HepG2 (cell line): ENCODE data around the gene ME3. TPM values are rescaled to one million over a fixed set of nuclear protein-coding genes. Genes with fewer than 3 reads are reported as not detected.

ENCODE experiments used
- ATAC-seq: fragments of 200-7000 bp; cut with Tn5 transposase; 3 replicates; pipeline ENCODE4 v1.9.1; 2020; ENCODE audit warnings: mild to moderate bottlenecking, moderate library complexity
- BruUV-seq: library from RNA; stranded (reverse); fragments of 400-500 nt; replicated peaks from 2 replicates; lab custom pipeline; 2021; lab: Mats Ljungman, UMichigan
- CTCF ChIA-PET: fragments of 300-600 bp; formaldehyde crosslinking; extraction: SDS; loops from one replicate; lab custom pipeline; 2021; ENCODE audit warnings: low total read pairs, inconsistent platforms, low intra/inter-chr PET ratio; lab: Yijun Ruan, JAX
- POLR2A ChIA-PET: fragments of 350-600 bp; sonication (Branson Sonifier 250); formaldehyde crosslinking; loops from one replicate; lab custom pipeline; 2020; ENCODE audit warnings: antibody characterized with exemption, inconsistent platforms; lab: Yijun Ruan, JAX
- DNase-seq: peaks from one replicate; pipeline ENCODE4 v3.0.0-alpha.2; 2015; ENCODE audit warnings: low spot score
- FAIRE-seq: peaks from 3 replicates; lab custom pipeline; 2011; peaks lifted over from hg19 to GRCh38; lab: Jason Lieb, UNC
- H2AFZ ChIP-seq: one replicate; pipeline ENCODE4 v1.6.1; 2011; ENCODE audit warnings: low read length, inconsistent platforms
- H3K27ac ChIP-seq: fragments of 300-600 bp; 3 replicates; pipeline ENCODE4 v1.8.0; 2011; ENCODE audit warnings: mixed run types, mild to moderate bottlenecking, mixed read lengths, low read length, inconsistent platforms; ENCODE audit not compliant: insufficient read depth; ENCODE audit errors: extremely low read length
- H3K27me3 ChIP-seq, 2 experiments: fragments of 200-600 bp in 1 of 2; 2 replicates in 1 of 2; 3 replicates in 1 of 2; pipeline versions ENCODE4 v1.6.0 to v1.8.0; 2011; ENCODE audit warnings: low read length in 2 of 2, mild to moderate bottlenecking in 2 of 2, moderate library complexity in 2 of 2, inconsistent platforms in 1 of 2; ENCODE audit not compliant: insufficient read depth in 2 of 2, control insufficient read depth in 1 of 2
- H3K36me3 ChIP-seq, 2 experiments: fragments of 200-600 bp in 1 of 2; replicated peaks in 1 of 2; 2 replicates in 1 of 2; 3 replicates in 1 of 2; pipeline versions ENCODE4 v1.5.1 to v1.8.0; 2011; ENCODE audit warnings: low read length in 2 of 2, inconsistent platforms in 1 of 2; ENCODE audit not compliant: insufficient read depth in 2 of 2, control insufficient read depth in 1 of 2
- H3K4me1 ChIP-seq: 2 replicates; pipeline ENCODE4 v1.5.1; 2012; ENCODE audit warnings: low read length, inconsistent platforms; ENCODE audit not compliant: insufficient read depth
- H3K4me2 ChIP-seq: 2 replicates; pipeline ENCODE4 v1.6.0; 2011; ENCODE audit warnings: low read depth, low read length, inconsistent platforms
- H3K4me3 ChIP-seq, 3 experiments: fragments of 200-600 bp in 1 of 3; sonication (generic), shearing (Covaris generic) in 1 of 3; replicated peaks in 1 of 3; 2 replicates each; pipeline ENCODE4 v1.5.1; 2011 to 2016; ENCODE audit warnings: low read length in 3 of 3, inconsistent platforms in 2 of 3, low read depth in 2 of 3, mild to moderate bottlenecking in 2 of 3, control low read depth in 1 of 3, mixed read lengths in 1 of 3; ENCODE audit not compliant: insufficient read depth in 1 of 3
- H3K79me2 ChIP-seq: one replicate; pipeline ENCODE4 v1.6.1; 2011; ENCODE audit warnings: low read length, inconsistent platforms; ENCODE audit not compliant: insufficient read depth
- H3K9ac ChIP-seq: 2 replicates; pipeline ENCODE4 v1.6.0; 2011; ENCODE audit warnings: mild to moderate bottlenecking, low read depth, low read length, inconsistent platforms; ENCODE audit not compliant: insufficient read depth
- H3K9me3 ChIP-seq: 2 replicates; pipeline ENCODE4 v1.5.1; 2012; ENCODE audit warnings: mild to moderate bottlenecking, low read length
- H4K20me1 ChIP-seq: 2 replicates; pipeline ENCODE4 v1.6.0; 2011; ENCODE audit warnings: inconsistent platforms, mild to moderate bottlenecking, low read length, moderate library complexity; ENCODE audit not compliant: insufficient read depth
- CCDC6 ChIP-seq: sonication (generic); formaldehyde crosslinking; IDR thresholded peaks from 2 replicates; pipeline ENCODE4 v1.8.1; 2022; ENCODE audit warnings: mild to moderate bottlenecking, missing genetic modification reagents, moderate library complexity
- ISX ChIP-seq: sonication (generic); formaldehyde crosslinking; conservative IDR thresholded peaks from 2 replicates; pipeline ENCODE4 v1.5.0; 2020; ENCODE audit warnings: missing genetic modification reagents
- ZHX2 ChIP-seq, 2 experiments: sonication (generic) in 1 of 2; formaldehyde crosslinking in 1 of 2; IDR thresholded peaks; 2 replicates each; pipeline versions ENCODE4 v1.6.1 to v1.9.0; 2014 to 2022; ENCODE audit warnings: antibody characterized with exemption in 1 of 2, borderline replicate concordance in 1 of 2, inconsistent platforms in 1 of 2, low read depth in 1 of 2, missing genetic modification reagents in 1 of 2
- WGBS: methylation state at CpG from one replicate; pipeline ENCODE4 v1.1.6; 2017; ENCODE audit warnings: low lambda C conversion rate; 5-methylcytosine and 5-hydroxymethylcytosine counted together
- in situ Hi-C: cut with HindIII; loops from 2 replicates; pipeline ENCODE4 v1.10.0; 2017; ENCODE audit warnings: low pct_unique_long_range_greater_than_20kb; ENCODE audit not compliant: extremely low pct_ligation_motif_present
- intact Hi-C: fragments of 100-400 bp; cut with micrococcal nuclease; formaldehyde crosslinking; loops from one replicate; pipeline ENCODE4 v1.10.0; 2022; ENCODE audit not compliant: unreplicated experiment
- polyA plus RNA-seq, 8 experiments: library from polyadenylated mRNA; depleted of rRNA in 3 of 8; stranded (reverse) in 7 of 8; unstranded in 1 of 8; fragments of >200 nt; fragmentation: Illumina TruSeq in 4 of 8; extraction: Trizol in 4 of 8; gene quantifications; 2 replicates each; pipeline versions ENCODE4 v1.2.1 to v1.2.3, GENCODE V29; 2011 to 2016; ENCODE audit warnings: low read depth in 4 of 8, missing spikeins in 1 of 8, mixed read lengths in 1 of 8; ENCODE audit not compliant: insufficient read depth in 1 of 8
- total RNA-seq, 5 experiments: library from RNA; depleted of rRNA; stranded (reverse); fragments of >200 nt; fragmentation: Illumina TruSeq; extraction: Trizol; gene quantifications; 2 replicates each; pipeline ENCODE4 v1.2.3, GENCODE V29; 2016; ENCODE audit warnings: low read depth in 1 of 5
- TF ChIP-seq, protein P1 (sequence below): sonication (generic); formaldehyde crosslinking; IDR thresholded peaks from 2 replicates; pipeline ENCODE4 v1.5.1; 2020; ENCODE audit warnings: mild to moderate bottlenecking, missing genetic modification reagents, borderline replicate concordance
- TF ChIP-seq, protein P2 (sequence below): conservative IDR thresholded peaks from 2 replicates; pipeline ENCODE4 v1.6.1; 2018; ENCODE audit warnings: missing genetic modification reagents

The ME3 gene
- total and polyA plus RNA-seq, 2 of the 13 experiments (the other 11 are each of a cell fraction or from before 2014, with no cell fraction given), result not detected

GRCh38 chr11:86680716-86681482, 8.5 kb upstream of the ME3 start:
- ATAC-seq, result no peak
- Histone ChIP-seq H3K4me3 (no peak overlapping the region), H3K4me1 (no peaks in the 10 kb centered on the region), H3K27me3 (peaks cover 5 to 29% of the 10 kb centered on the region in 2 experiments; a peak in 4 of 5 replicates), H3K36me3 (no peaks in the 10 kb centered on the region), H4K20me1 (peaks cover 7% of the 10 kb centered on the region; the same call in 1 of the 2 replicates), H2AFZ (no peak overlapping the region), H3K27ac (no peak overlapping the region), H3K9ac (no peak overlapping the region), H3K79me2 (no peaks in the 10 kb centered on the region), H3K9me3 (no peaks in the 10 kb centered on the region), H3K4me2 (no peak overlapping the region)
- CTCF ChIA-PET, result no interaction called here
- no peak for DNase-seq
- intact Hi-C loops (no loop called here), in situ Hi-C loops (no loop called here)
- TF ChIP-seq, protein P1, sequence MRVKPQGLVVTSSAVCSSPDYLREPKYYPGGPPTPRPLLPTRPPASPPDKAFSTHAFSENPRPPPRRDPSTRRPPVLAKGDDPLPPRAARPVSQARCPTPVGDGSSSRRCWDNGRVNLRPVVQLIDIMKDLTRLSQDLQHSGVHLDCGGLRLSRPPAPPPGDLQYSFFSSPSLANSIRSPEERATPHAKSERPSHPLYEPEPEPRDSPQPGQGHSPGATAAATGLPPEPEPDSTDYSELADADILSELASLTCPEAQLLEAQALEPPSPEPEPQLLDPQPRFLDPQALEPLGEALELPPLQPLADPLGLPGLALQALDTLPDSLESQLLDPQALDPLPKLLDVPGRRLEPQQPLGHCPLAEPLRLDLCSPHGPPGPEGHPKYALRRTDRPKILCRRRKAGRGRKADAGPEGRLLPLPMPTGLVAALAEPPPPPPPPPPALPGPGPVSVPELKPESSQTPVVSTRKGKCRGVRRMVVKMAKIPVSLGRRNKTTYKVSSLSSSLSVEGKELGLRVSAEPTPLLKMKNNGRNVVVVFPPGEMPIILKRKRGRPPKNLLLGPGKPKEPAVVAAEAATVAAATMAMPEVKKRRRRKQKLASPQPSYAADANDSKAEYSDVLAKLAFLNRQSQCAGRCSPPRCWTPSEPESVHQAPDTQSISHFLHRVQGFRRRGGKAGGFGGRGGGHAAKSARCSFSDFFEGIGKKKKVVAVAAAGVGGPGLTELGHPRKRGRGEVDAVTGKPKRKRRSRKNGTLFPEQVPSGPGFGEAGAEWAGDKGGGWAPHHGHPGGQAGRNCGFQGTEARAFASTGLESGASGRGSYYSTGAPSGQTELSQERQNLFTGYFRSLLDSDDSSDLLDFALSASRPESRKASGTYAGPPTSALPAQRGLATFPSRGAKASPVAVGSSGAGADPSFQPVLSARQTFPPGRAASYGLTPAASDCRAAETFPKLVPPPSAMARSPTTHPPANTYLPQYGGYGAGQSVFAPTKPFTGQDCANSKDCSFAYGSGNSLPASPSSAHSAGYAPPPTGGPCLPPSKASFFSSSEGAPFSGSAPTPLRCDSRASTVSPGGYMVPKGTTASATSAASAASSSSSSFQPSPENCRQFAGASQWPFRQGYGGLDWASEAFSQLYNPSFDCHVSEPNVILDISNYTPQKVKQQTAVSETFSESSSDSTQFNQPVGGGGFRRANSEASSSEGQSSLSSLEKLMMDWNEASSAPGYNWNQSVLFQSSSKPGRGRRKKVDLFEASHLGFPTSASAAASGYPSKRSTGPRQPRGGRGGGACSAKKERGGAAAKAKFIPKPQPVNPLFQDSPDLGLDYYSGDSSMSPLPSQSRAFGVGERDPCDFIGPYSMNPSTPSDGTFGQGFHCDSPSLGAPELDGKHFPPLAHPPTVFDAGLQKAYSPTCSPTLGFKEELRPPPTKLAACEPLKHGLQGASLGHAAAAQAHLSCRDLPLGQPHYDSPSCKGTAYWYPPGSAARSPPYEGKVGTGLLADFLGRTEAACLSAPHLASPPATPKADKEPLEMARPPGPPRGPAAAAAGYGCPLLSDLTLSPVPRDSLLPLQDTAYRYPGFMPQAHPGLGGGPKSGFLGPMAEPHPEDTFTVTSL, result no peak
- TF ChIP-seq, protein P2, sequence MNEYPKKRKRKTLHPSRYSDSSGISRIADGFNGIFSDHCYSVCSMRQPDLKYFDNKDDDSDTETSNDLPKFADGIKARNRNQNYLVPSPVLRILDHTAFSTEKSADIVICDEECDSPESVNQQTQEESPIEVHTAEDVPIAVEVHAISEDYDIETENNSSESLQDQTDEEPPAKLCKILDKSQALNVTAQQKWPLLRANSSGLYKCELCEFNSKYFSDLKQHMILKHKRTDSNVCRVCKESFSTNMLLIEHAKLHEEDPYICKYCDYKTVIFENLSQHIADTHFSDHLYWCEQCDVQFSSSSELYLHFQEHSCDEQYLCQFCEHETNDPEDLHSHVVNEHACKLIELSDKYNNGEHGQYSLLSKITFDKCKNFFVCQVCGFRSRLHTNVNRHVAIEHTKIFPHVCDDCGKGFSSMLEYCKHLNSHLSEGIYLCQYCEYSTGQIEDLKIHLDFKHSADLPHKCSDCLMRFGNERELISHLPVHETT (CRISPR knock-in tag), result no peak
- TF ChIP-seq CCDC6 (CRISPR knock-in tag) (no peak), ZHX2 (IDR thresholded peaks at IDR 0.05; ENCODE audit: low read depth) (no peak), ZHX2 (CRISPR knock-in tag; IDR thresholded peaks at IDR 0.05; ENCODE audit: borderline replicate concordance) (no peak), ISX (CRISPR knock-in tag) (no peak)
- 1% methylated on average over 5 of the region's 5 CpGs for WGBS
- POLR2A ChIA-PET, result no interaction called here
- no peak for FAIRE-seq
- BruUV-seq, result no TSS peak
